PC-9 (cell line): ENCODE measurements around the gene SGK1.

Source experiments
- EZH2 ChIP-seq: fragments of 200-600 bp; sonication (generic); IDR thresholded peaks from 2 replicates; pipeline ENCODE4 v1.8.0; 2017; ENCODE audit warnings: antibody characterized with exemption, low read depth
- TF ChIP-seq, protein P1 (sequence below): fragments of 200-600 bp; sonication (generic); conservative IDR thresholded peaks from 2 replicates; pipeline ENCODE4 v1.6.1; 2017; ENCODE audit warnings: mixed run types, antibody characterized with exemption, mild to moderate bottlenecking, moderate library complexity

DNA sequence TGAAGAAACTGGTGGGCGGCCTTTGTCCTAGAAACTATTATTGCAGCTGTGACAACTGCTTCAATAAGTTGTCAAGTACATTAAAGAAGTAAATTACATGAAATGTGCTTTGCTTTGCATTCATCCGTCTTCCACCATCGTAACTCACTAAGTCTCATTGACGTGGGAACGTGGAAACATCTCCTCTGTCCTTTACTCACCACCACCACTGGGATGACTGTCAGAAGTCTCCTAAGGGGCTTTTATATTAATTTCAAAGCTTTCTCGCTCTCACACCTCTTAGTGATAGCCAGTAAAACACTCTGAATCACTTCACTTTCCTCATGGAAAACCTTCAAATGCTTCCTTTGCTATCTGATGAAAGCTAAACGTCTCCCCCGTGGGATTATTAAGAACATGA, 153.6 kb downstream of the SGK1 start:
- TF ChIP-seq, protein P1, sequence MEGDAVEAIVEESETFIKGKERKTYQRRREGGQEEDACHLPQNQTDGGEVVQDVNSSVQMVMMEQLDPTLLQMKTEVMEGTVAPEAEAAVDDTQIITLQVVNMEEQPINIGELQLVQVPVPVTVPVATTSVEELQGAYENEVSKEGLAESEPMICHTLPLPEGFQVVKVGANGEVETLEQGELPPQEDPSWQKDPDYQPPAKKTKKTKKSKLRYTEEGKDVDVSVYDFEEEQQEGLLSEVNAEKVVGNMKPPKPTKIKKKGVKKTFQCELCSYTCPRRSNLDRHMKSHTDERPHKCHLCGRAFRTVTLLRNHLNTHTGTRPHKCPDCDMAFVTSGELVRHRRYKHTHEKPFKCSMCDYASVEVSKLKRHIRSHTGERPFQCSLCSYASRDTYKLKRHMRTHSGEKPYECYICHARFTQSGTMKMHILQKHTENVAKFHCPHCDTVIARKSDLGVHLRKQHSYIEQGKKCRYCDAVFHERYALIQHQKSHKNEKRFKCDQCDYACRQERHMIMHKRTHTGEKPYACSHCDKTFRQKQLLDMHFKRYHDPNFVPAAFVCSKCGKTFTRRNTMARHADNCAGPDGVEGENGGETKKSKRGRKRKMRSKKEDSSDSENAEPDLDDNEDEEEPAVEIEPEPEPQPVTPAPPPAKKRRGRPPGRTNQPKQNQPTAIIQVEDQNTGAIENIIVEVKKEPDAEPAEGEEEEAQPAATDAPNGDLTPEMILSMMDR: no peak
- no peak for TF ChIP-seq EZH2
